ENCODE measurements around the gene SGTB.

SGTB gene

GRCh38 chr5:65651144-65651543 is 70.8 kb downstream of the SGTB start:
- Histone ChIP-seq H3K9me3 (ENCODE audit: insufficient read depth, low read depth, low read length) (no peaks in the 10 kb centered on the region), H3K36me3 (ENCODE audit: insufficient read depth, low read length) (no peaks in the 10 kb centered on the region), H3K9me2 (replicated peaks; ENCODE audit: low read depth, low read length) (no peaks in the 10 kb centered on the region), H3K4me1 (ENCODE audit: insufficient read depth, low read length, poor library complexity, severe bottlenecking) (no peaks in the 10 kb centered on the region), H2AFZ (ENCODE audit: low read length) (no peak overlapping the region), H3F3A (ENCODE audit: low read depth) (no peaks in the 10 kb centered on the region), H3K9ac (ENCODE audit: low read depth, low read length, poor library complexity, severe bottlenecking) (no peak overlapping the region), H3K27me3 (ENCODE audit: insufficient read depth, low read length, poor library complexity, severe bottlenecking) (no peaks in the 10 kb centered on the region), H4K20me1 (ENCODE audit: insufficient read depth, low read length, poor library complexity, severe bottlenecking) (no peaks in the 10 kb centered on the region), H3K4me2 (ENCODE audit: low read depth, low read length, poor library complexity, severe bottlenecking) (no peak overlapping the region), H3K79me2 (ENCODE audit: insufficient read depth, low read length) (no peaks in the 10 kb centered on the region), H3K4me3 (ENCODE audit: low read length, poor library complexity, severe bottlenecking) (no peak overlapping the region)
- TF ChIP-seq EZH2phosphoT487 (IDR thresholded peaks at IDR 0.05; ENCODE audit: borderline replicate concordance): no peak
- TF ChIP-seq, protein P1, sequence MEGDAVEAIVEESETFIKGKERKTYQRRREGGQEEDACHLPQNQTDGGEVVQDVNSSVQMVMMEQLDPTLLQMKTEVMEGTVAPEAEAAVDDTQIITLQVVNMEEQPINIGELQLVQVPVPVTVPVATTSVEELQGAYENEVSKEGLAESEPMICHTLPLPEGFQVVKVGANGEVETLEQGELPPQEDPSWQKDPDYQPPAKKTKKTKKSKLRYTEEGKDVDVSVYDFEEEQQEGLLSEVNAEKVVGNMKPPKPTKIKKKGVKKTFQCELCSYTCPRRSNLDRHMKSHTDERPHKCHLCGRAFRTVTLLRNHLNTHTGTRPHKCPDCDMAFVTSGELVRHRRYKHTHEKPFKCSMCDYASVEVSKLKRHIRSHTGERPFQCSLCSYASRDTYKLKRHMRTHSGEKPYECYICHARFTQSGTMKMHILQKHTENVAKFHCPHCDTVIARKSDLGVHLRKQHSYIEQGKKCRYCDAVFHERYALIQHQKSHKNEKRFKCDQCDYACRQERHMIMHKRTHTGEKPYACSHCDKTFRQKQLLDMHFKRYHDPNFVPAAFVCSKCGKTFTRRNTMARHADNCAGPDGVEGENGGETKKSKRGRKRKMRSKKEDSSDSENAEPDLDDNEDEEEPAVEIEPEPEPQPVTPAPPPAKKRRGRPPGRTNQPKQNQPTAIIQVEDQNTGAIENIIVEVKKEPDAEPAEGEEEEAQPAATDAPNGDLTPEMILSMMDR (conservative IDR thresholded peaks at IDR 0.05; ENCODE audit: low read length): no peak

DNA sequence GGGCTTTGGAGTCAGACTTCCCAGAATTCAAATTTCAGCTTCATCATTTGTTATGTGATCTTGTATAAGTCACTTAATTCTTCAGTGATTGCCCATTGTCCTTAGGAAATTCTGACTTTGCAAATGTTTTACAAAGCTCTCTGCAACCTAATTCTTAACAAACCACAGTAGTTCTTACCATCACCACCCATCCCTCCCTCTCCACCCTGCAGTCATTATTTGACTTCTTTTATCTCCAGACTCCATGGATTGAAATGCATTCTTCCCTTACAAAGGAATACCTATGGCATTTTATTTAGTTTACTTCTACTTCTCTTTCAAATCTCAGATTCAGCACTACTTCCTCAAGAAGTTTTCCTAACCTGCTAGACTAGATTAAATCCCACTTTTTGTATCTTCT is 74.0 kb downstream of the SGTB start:
- no peaks in the 10 kb centered on the region for H3K9me2 ChIP-seq (replicated peaks; ENCODE audit: low read depth, low read length)
- H2AFZ ChIP-seq (ENCODE audit: low read length): no peak overlapping the region
- TF ChIP-seq, protein P1 (conservative IDR thresholded peaks at IDR 0.05; ENCODE audit: low read length): no peak
- TF ChIP-seq EZH2phosphoT487 (IDR thresholded peaks at IDR 0.05; ENCODE audit: borderline replicate concordance): no peak
- no peak overlapping the region for H3K4me3 ChIP-seq (ENCODE audit: low read length, poor library complexity, severe bottlenecking)
- H4K20me1 ChIP-seq (ENCODE audit: insufficient read depth, low read length, poor library complexity, severe bottlenecking): no peaks in the 10 kb centered on the region
- H3K36me3 ChIP-seq (ENCODE audit: insufficient read depth, low read length): no peaks in the 10 kb centered on the region
- no peak overlapping the region for H3K4me2 ChIP-seq (ENCODE audit: low read depth, low read length, poor library complexity, severe bottlenecking)
- no peaks in the 10 kb centered on the region for H3F3A ChIP-seq (ENCODE audit: low read depth)
- H3K79me2 ChIP-seq (ENCODE audit: insufficient read depth, low read length): no peaks in the 10 kb centered on the region
- no peaks in the 10 kb centered on the region for H3K4me1 ChIP-seq (ENCODE audit: insufficient read depth, low read length, poor library complexity, severe bottlenecking)
- H3K27me3 ChIP-seq (ENCODE audit: insufficient read depth, low read length, poor library complexity, severe bottlenecking): no peaks in the 10 kb centered on the region
- H3K9me3 ChIP-seq (ENCODE audit: insufficient read depth, low read depth, low read length): no peaks in the 10 kb centered on the region
- no peak overlapping the region for H3K9ac ChIP-seq (ENCODE audit: low read depth, low read length, poor library complexity, severe bottlenecking)

- H3K79me2 ChIP-seq (ENCODE audit: insufficient read depth, low read length): no peaks in the 10 kb centered on the region
- H2AFZ ChIP-seq (ENCODE audit: low read length): no peak overlapping the region
- no peaks in the 10 kb centered on the region for H3K36me3 ChIP-seq (ENCODE audit: insufficient read depth, low read length)
- no peak overlapping the region for H3K4me2 ChIP-seq (ENCODE audit: low read depth, low read length, poor library complexity, severe bottlenecking)
- H3K4me3 ChIP-seq (ENCODE audit: low read length, poor library complexity, severe bottlenecking): no peak overlapping the region
- no peaks in the 10 kb centered on the region for H3K9me3 ChIP-seq (ENCODE audit: insufficient read depth, low read depth, low read length)
- no peaks in the 10 kb centered on the region for H3K9me2 ChIP-seq (replicated peaks; ENCODE audit: low read depth, low read length)
- no peaks in the 10 kb centered on the region for H4K20me1 ChIP-seq (ENCODE audit: insufficient read depth, low read length, poor library complexity, severe bottlenecking)
- no peaks in the 10 kb centered on the region for H3K4me1 ChIP-seq (ENCODE audit: insufficient read depth, low read length, poor library complexity, severe bottlenecking)
- H3K27me3 ChIP-seq (ENCODE audit: insufficient read depth, low read length, poor library complexity, severe bottlenecking): no peaks in the 10 kb centered on the region
- TF ChIP-seq EZH2phosphoT487 (IDR thresholded peaks at IDR 0.05; ENCODE audit: borderline replicate concordance): no peak
- TF ChIP-seq, protein P1 (conservative IDR thresholded peaks at IDR 0.05; ENCODE audit: low read length): no peak
- no peak overlapping the region for H3K9ac ChIP-seq (ENCODE audit: low read depth, low read length, poor library complexity, severe bottlenecking)
- H3F3A ChIP-seq (ENCODE audit: low read depth): no peaks in the 10 kb centered on the region
Measured at GRCh38 chr5:65646938-65647337, 75.0 kb downstream of the SGTB start.
